Amygdala (tissue), 56 donors: Measurements from ENCODE around the gene MAGEA6.
"Not testable (repeated sequence)": the region's sequence is repeated elsewhere in the genome, so short reads cannot be mapped to it uniquely, and the experiment has no call there.

ENCODE experiments used
- DNase-seq, 56 donors: peaks; one replicate each; lab custom pipeline; 2025; lab: John Stamatoyannopoulos, UW

The MAGEA6 gene, protein sequence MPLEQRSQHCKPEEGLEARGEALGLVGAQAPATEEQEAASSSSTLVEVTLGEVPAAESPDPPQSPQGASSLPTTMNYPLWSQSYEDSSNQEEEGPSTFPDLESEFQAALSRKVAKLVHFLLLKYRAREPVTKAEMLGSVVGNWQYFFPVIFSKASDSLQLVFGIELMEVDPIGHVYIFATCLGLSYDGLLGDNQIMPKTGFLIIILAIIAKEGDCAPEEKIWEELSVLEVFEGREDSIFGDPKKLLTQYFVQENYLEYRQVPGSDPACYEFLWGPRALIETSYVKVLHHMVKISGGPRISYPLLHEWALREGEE

GRCh38 chrX:152769549-152770289, at the start of gene MAGEA6:
MAGEA6 (minus strand) TSS chrX:152769689; CDS start chrX:152767650, 2,039 bp downstream.
- DNase-seq = not testable (repeated sequence)

- no peak for DNase-seq
Measured at GRCh38 chrX:152819266-152819665, 49.8 kb upstream of the MAGEA6 start.

DNA sequence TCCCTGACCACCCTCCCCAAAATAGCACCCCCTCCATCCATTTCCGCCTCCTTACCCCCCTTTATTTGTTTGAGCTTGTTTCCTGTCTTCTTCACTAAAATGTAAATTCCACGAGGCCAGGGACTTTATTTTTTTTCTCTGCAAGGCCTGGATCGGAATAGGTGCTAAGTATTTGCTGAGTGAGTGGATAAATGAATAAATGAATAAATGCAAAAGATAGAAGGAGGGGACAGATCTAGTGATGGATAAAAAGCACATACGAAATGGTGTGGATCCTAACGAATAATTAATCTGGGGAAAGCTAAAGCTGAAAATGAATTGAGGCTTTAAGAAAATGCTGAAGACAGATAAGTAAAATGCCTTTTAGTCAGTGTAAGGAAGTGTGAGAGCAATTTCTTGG, 48.9 kb upstream of the MAGEA6 start:
- DNase-seq = no peak

DNA sequence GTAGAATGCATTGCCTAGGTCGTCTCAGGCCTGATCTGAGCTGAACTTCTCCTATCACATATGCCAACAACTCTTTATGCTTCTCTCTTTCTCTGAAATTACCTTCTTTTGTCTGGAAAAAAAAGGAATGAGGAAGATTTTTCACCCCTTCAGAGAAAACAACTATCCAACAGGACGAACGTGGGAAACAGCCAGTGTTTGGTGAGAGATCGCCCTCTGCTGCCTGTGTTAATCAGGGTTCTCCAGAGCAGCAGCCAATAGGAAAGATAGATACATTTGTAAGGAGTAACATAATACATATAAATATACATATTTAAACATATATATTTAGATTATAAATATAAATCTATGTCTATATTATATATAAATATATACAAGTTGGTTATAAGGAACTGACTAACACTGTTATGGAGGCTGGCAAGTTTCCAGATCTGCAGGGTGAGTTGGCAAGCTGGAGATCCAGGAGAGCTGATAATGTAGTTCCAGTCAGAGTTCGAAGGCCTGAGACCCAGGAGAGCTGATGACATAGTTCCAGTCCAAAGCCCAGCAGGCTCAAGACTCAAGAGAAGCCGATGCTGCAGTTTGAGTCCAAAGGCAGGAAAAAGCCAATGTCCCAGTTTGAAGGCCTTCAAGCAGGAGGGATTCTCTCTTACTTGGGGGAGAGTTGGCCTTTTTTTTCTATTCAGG, 47.7 kb upstream of the MAGEA6 start:
- peak in 23 of 56 donors; percentile 0 to 66 (median 12) for DNase-seq

DNA sequence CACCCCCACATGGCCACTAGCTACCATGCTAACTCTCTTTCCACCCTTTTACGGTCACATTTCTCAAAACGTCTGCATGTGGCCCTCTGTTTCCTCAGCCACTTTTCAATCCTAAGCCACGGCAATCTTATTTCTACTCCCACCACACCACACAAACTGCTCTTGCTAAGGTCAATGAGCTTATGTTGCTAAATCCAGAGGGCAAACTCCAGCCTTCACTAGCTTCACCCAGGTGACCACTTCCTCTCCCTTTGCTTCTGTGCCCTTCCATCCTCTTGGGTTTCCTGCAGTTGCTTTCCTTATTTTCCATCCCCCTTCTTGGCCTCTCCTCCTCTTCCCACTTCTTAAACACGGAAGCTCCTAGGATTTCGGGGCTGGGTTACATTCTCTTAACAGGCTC, 44.6 kb upstream of the MAGEA6 start:
- DNase-seq = no peak

- no peak for DNase-seq
Measured at GRCh38 chrX:152813206-152813605, 43.7 kb upstream of the MAGEA6 start.

DNA sequence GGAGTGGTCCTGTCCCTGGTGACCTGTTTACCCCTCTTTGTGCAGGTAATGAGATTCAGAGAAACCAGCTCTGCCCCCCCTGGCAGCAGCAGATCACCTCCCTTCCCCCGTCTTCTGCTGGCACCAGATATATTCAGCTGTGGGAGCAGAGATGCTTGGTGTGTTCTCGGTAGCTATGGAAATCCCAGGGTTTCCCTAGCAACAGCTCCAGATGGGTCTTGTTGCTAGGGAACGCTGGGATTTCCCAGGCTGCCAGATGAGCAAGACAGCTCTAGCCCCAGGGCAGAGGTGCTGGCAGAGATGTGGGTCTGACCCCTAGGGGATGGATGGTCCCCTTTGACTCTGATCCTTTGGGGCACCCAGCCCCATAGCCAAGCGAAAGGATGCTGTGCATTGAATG, 40.9 kb upstream of the MAGEA6 start:
- DNase-seq = peak in 20 of 56 donors; percentile 1 to 42 (median 10)

GRCh38 chrX:152806035-152806434, 36.5 kb upstream of the MAGEA6 start:
- DNase-seq = no peak

- DNase-seq = no peak
Measured at GRCh38 chrX:152798945-152799344, 29.5 kb upstream of the MAGEA6 start.

DNA sequence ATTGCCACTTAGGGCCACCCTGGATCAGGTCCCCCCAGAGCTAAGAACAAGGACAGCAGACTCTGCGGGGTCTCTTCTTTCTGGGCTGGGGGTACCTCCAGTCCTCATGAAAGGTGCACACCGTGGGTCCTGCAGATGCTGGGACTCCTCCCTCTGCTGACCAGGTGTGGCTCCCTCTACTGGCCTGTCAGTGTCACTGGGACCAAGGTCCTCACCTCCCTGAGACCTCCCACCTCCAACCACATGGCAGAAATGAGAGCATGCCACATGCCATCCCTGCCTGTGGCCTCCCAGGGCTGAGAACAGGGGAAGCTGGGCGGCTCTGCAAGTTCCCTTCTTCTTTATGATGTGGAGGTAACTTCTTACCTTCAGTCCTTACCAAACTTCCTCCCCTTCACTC, 17.6 kb upstream of the MAGEA6 start:
- not testable (repeated sequence) for DNase-seq

DNA sequence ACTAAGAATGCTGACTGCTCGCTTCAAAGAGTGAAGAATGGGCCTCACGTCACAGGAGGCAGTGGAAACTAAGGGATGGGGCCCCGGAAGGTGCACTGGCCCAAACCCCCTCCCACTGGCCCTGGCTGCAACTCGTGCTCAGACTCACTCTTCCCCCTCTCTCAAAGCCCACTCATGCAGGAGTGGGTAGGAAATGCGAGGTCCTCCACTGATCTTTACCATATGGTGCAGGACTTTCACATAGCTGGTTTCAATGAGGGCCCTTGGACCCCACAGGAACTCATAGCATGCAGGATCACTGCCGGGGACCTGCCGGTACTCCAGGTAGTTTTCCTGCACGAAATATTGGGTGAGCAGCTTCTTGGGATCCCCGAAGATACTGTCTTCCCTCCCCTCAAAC, 2.9 kb downstream of the MAGEA6 start:
- DNase-seq = not testable (repeated sequence)

DNA sequence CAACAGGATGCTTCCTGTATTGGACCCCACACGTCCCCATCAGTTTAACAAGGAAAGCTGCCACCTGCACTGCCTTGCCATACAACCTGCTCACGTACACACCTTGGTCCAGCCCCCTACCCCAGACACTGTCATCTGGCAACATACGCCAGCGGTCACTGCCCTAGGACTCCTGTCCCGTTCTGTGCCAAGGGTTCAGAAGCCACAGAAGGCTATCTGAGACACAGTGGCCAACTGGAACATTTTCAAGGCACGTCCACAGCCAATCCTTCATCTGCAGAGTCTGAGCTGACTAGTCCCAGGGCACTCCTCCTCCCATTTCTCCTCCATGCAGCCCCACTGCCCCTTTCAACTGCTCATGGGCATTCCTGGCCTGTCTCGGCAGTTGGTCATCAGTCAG, 7.9 kb downstream of the MAGEA6 start:
- not testable (repeated sequence) for DNase-seq

DNA sequence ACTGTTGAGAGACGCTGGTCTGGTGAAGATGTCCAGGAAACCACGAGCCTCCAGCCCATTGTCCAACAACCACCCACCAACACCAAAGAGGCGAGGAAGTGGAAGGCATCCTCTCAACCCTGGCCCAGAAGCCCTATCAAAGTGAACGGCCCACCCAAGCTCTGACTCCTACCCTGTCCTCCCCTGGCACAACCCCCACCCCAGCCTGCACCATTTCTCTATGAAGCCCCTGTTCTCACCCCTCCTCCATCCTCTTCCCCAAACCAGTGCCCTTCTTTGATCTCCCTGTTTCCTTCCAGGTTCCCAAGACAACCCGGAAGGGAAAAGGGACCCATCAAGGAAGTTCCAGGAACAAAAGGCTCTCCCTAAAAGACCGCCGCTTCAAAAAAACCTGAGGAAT, 9.9 kb downstream of the MAGEA6 start:
- not testable (repeated sequence) for DNase-seq

DNA sequence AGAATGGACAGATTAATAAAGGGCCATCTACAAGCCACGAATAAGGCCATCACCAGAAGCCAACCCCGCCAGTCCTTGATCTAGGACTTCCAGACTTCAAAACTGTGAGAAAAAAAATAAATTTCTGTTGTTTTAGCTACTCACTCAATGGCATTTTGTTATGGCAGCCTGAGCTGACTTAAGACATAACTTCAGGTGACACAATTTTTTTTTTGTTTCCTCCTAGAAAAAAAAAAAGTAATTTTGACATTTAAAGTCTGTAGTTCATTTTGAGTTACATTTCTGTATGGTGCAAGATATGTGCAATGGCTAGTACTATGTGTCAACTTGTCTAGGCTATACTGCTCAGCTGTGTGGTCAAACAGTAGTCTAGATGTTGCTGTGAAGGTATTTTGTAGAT, 10.6 kb downstream of the MAGEA6 start, which contains the start of gene CSAG3:
TSS of gene CSAG3 (plus strand) at position 301 of the 400 bp plus-strand sequence.
- not testable (repeated sequence) for DNase-seq

- DNase-seq = not testable (repeated sequence)
Measured at GRCh38 chrX:152754871-152755270, 14.6 kb downstream of the MAGEA6 start.

- not testable (repeated sequence) for DNase-seq
Measured at GRCh38 chrX:152753686-152754650, 15.5 kb downstream of the MAGEA6 start, which contains the start of gene MAGEA2. MAGEA2 (minus strand) TSS chrX:152753842; CDS start chrX:152751363, 2,479 bp downstream.

DNA sequence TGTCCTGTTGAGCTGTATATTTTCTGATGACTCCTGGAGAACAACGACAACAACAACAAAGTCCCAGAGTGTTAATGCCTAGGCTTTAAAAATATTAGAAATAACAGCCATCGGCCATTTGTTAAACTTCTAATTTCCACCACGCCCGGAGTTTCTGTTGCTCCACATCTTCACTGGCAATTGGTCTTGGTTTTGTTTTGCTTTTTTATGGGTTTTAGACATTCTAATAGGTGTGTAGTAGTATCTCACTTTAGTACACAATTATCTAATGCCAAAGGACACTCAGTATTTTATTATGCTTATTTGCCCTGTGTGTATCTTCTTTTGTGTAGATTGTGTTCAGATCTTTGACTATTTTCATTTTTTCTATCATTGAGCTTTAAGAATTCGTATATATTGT, 30.9 kb downstream of the MAGEA6 start:
- no peak for DNase-seq

DNA sequence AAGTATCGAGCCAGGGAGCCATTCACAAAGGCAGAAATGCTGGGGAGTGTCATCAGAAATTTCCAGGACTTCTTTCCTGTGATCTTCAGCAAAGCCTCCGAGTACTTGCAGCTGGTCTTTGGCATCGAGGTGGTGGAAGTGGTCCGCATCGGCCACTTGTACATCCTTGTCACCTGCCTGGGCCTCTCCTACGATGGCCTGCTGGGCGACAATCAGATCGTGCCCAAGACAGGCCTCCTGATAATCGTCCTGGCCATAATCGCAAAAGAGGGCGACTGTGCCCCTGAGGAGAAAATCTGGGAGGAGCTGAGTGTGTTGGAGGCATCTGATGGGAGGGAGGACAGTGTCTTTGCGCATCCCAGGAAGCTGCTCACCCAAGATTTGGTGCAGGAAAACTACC, 33.0 kb downstream of the MAGEA6 start:
- DNase-seq = not testable (repeated sequence)

DNA sequence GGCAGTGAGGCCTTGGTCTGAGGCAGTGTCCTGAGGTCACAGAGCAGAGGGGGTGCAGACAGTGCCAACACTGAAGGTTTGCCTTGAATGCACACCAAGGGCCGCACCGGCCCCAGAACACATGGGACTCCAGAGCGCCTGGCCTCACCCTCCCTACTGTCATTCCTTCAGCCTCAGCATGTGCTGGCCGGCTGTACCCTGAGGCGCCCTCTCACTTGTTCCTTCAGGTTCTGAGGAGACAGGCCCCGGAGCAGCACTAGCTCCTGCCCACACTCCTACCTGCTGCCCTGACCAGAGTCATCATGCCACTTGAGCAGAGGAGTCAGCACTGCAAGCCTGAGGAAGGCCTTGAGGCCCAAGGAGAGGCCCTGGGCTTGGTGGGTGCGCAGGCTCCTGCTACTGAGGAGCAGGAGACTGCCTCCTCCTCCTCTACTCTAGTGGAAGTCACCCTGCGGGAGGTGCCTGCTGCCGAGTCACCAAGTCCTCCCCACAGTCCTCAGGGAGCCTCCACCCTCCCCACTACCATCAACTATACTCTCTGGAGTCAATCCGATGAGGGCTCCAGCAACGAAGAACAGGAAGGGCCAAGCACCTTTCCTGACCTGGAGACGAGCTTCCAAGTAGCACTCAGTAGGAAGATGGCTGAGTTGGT, 33.5 kb downstream of the MAGEA6 start:
- DNase-seq = no peak
